Transverse colon (tissue), 4 donors: ENCODE results near the gene PSMD5. TPM values are rescaled to one million over a fixed set of nuclear protein-coding genes. Genes with fewer than 3 reads are reported as not detected.

ENCODE experiments used
- DNase-seq: peaks from one replicate; pipeline ENCODE4 v3.0.0-alpha.2; 2019
- H3K27ac ChIP-seq, 4 donors: fragments of 200-600 bp; sonication (generic); 2 replicates each; pipeline ENCODE4 v1.5.1; 2016 to 2018; ENCODE audit warnings: inconsistent platforms in 4 of 4
- H3K27me3 ChIP-seq: fragments of 200-600 bp; sonication (generic); 2 replicates; pipeline ENCODE4 v1.5.1; 2017; ENCODE audit warnings: inconsistent platforms
- H3K36me3 ChIP-seq, 4 donors: fragments of 200-600 bp; sonication (generic); 2 replicates each; pipeline ENCODE4 v1.5.1; 2017 to 2019; ENCODE audit warnings: inconsistent platforms in 4 of 4
- H3K4me1 ChIP-seq, 4 donors: fragments of 200-600 bp; sonication (generic); 2 replicates each; pipeline ENCODE4 v1.5.1; 2017 to 2020; ENCODE audit warnings: inconsistent platforms in 4 of 4
- H3K4me3 ChIP-seq, 4 donors: fragments of 200-600 bp; sonication (generic); 1 replicate in 1 of 4; 2 replicates in 3 of 4; pipeline versions ENCODE4 v1.5.1 to v1.6.1; 2017 to 2019; ENCODE audit warnings: inconsistent platforms in 4 of 4
- H3K9me3 ChIP-seq, 2 donors: fragments of 200-600 bp; sonication (generic); 2 replicates each; pipeline ENCODE4 v1.5.1; 2017 to 2019; ENCODE audit warnings: inconsistent platforms in 2 of 2
- EP300 ChIP-seq: sonication (generic); formaldehyde crosslinking; IDR thresholded peaks from one replicate; pipeline ENCODE4 v1.6.1; 2017; ENCODE audit warnings: antibody characterized with exemption, low read depth
- POLR2A ChIP-seq: fragments of 450-650 bp; IDR thresholded peaks from one replicate; pipeline ENCODE4 v1.6.1; 2016; ENCODE audit warnings: antibody characterized with exemption, mild to moderate bottlenecking, moderate library complexity
- POLR2AphosphoS5 ChIP-seq, 3 donors: sonication (generic); formaldehyde crosslinking; IDR thresholded peaks; one replicate each; pipeline ENCODE4 v1.6.1; 2016; ENCODE audit warnings: antibody characterized with exemption in 3 of 3
- WGBS, 2 donors: methylation state at CpG; one replicate each; pipeline ENCODE4 v1.1.5; 2018; ENCODE audit warnings: low coverage in 1 of 2; 5-methylcytosine and 5-hydroxymethylcytosine counted together
- in situ Hi-C, 4 donors: fragments of 200-750 bp; cut with MboI; loops; one replicate each; pipeline versions ENCODE4 v1.15.0 to v1.15.1; 2017; ENCODE audit warnings: low sequenced_read_pairs in 3 of 4, low pct_ligation_motif_present in 1 of 4, low pct_unique_long_range_greater_than_20kb in 1 of 4
- intact Hi-C: fragments of 100-400 bp; cut with DNase I; formaldehyde crosslinking; loops from one replicate; pipeline ENCODE4 v1.15.1; 2023; ENCODE audit warnings: low total_unique reads
- total RNA-seq, 4 donors: library from RNA; depleted of rRNA; stranded (reverse); fragments of >200 nt; gene quantifications; one replicate each; pipeline ENCODE4 v1.1.0, GENCODE V29; 2016
- TF ChIP-seq, protein P1 (sequence below), 5 experiments: fragments of 200-600 bp in 3 of 5; fragments of 450-650 bp in 2 of 5; sonication (generic) in 3 of 5; IDR thresholded peaks; 1 replicate in 2 of 5; 2 replicates in 3 of 5; pipeline ENCODE4 v1.5.1; 2016 to 2017; ENCODE audit warnings: antibody characterized with exemption in 5 of 5, inconsistent platforms in 3 of 5, mild to moderate bottlenecking in 2 of 5, moderate library complexity in 1 of 5

Gene PSMD5
- total RNA-seq, 4 donors from 2014 or later: 25.3 to 36.6 (median 28.7) TPM

DNA sequence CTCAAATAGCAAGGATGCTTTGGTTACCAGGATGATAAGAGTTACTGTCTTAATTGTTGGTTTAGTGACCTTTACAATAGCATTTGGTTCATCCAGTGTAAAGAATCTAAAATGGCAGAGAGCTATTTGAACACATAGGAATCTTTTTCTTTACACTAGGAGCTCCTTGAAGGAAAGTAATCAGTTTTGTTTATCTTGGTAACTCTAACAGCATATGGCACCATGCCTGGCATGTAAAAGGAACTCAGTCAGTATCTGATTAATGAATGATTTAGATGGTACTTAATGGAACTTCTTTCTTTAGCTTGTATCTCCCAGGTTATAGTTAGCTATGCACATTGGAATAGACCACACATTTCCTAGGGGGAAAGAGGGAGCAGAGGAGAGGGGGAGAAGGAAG is 9.9 kb downstream of the PSMD5 start:
- Histone ChIP-seq H3K4me3 (no peak overlapping the region), H3K9me3 (no peaks in the 10 kb centered on the region), H3K4me1 (no peaks in the 10 kb centered on the region), H3K27me3 (no peaks in the 10 kb centered on the region), H3K36me3 (peaks cover 0 to 37% (median 18%) of the 10 kb centered on the region in 4 donors), H3K27ac (no peak overlapping the region)
- TF ChIP-seq POLR2AphosphoS5 (IDR thresholded peaks at IDR 0.05) (no peak), POLR2A (no peak), EP300 (no peak)
- TF ChIP-seq, protein P1, sequence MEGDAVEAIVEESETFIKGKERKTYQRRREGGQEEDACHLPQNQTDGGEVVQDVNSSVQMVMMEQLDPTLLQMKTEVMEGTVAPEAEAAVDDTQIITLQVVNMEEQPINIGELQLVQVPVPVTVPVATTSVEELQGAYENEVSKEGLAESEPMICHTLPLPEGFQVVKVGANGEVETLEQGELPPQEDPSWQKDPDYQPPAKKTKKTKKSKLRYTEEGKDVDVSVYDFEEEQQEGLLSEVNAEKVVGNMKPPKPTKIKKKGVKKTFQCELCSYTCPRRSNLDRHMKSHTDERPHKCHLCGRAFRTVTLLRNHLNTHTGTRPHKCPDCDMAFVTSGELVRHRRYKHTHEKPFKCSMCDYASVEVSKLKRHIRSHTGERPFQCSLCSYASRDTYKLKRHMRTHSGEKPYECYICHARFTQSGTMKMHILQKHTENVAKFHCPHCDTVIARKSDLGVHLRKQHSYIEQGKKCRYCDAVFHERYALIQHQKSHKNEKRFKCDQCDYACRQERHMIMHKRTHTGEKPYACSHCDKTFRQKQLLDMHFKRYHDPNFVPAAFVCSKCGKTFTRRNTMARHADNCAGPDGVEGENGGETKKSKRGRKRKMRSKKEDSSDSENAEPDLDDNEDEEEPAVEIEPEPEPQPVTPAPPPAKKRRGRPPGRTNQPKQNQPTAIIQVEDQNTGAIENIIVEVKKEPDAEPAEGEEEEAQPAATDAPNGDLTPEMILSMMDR (IDR thresholded peaks at IDR 0.05): no peak
- DNase-seq: no peak
- in situ Hi-C loops (no loop called here), intact Hi-C loops (no loop called here)

DNA sequence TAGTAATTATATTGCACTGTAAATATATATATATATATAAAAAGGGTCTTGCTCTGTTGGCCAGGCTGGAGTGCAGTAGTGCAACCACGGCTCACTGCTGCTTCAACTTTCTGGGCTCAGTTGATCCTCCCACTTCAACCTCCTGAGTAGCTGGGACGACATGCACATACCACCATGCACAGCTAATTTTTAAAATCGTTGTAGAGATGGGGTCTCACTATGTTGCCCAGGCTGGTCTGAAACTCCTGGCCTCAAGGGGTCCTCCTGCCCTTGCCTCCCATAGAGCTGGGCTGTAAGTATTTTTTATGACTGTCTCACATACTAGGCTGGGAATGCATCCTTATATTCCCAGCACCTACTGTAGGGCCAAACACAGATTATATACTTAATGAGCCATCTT is 11.9 kb downstream of the PSMD5 start:
- in situ Hi-C loops: no loop called here

DNA sequence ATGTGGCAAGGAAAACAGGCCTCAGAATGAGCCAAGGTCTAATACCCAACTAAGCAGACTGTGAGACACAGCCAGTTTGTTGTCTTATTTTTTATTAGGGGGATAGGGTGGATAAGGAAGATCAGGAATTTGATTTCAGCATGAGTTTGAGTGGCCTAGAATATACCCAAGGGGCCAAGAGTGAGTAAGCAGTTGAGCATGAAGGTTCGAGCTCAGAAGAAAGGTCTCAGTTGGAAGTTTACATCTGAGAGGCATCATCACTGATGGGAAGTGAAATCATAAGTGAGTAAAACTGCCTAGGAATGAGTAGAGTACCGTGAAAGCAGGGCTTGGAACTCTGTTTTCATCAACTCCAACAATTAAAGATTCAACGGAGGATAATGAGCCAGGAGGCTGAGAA is 12.6 kb downstream of the PSMD5 start:
- intact Hi-C loops (no loop called here), in situ Hi-C loops (no loop called here)
- Histone ChIP-seq H3K27ac (no peak overlapping the region), H3K4me1 (no peaks in the 10 kb centered on the region), H3K27me3 (no peaks in the 10 kb centered on the region), H3K9me3 (peaks cover 0 to 3% of the 10 kb centered on the region in 2 donors), H3K4me3 (no peak overlapping the region), H3K36me3 (peaks cover 0 to 58% (median 27%) of the 10 kb centered on the region in 4 donors)
- TF ChIP-seq POLR2AphosphoS5 (IDR thresholded peaks at IDR 0.05) (no peak), POLR2A (no peak), EP300 (no peak)
- TF ChIP-seq, protein P1 (IDR thresholded peaks at IDR 0.05): no peak
- DNase-seq: no peak
- WGBS, 2 donors: 90 to 100% methylated on average over 2 to 3 of the region's 3 CpGs

More for the DNA sequence above, 11.9 kb downstream of the PSMD5 start:
- no peak overlapping the region for H3K4me3 ChIP-seq
- no peak for DNase-seq
- intact Hi-C loops: no loop called here
- H3K9me3 ChIP-seq: no peaks in the 10 kb centered on the region
- TF ChIP-seq, protein P1 (IDR thresholded peaks at IDR 0.05): no peak
- no peak for TF ChIP-seq POLR2AphosphoS5 (IDR thresholded peaks at IDR 0.05)
- H3K27me3 ChIP-seq: no peaks in the 10 kb centered on the region
- H3K27ac ChIP-seq: no peak overlapping the region
- WGBS, 2 donors: 98 to 100% methylated on average over 1 to 3 of the region's 3 CpGs
- H3K4me1 ChIP-seq: no peaks in the 10 kb centered on the region
- peaks cover 0 to 51% (median 23%) of the 10 kb centered on the region in 4 donors for H3K36me3 ChIP-seq

DNA sequence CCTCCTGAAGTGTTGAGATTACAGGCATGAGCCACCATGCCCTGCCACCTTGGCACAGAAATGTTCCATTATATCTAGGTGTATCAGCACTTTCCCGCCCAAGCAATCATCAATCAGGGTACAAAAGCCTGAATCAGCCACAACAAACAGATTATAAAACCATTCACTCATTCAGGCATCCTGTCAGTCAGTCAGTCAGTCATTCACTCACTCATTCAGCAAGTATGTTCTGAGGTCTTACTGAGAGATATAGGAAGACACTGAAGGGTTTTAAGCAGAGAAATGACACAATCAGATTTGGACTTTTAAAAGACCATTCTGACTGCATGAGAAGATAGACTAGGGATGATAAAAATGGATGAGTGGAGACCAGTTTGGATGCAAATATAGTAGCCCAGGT is 13.1 kb downstream of the PSMD5 start:
- intact Hi-C loops: no loop called here

More for the DNA sequence above, 13.1 kb downstream of the PSMD5 start:
- peaks cover 0 to 60% (median 27%) of the 10 kb centered on the region in 4 donors for H3K36me3 ChIP-seq
- in situ Hi-C loops: no loop called here
- WGBS, 2 donors: 82% methylated on average over 1 of the region's 1 CpG; no CpG with 5 or more reads in 1 of the 2 donors
- peaks cover 0 to 3% of the 10 kb centered on the region in 2 donors for H3K9me3 ChIP-seq
- DNase-seq: no peak
- TF ChIP-seq POLR2A: no peak
- TF ChIP-seq, protein P1 (IDR thresholded peaks at IDR 0.05): no peak
- no peak for TF ChIP-seq POLR2AphosphoS5 (IDR thresholded peaks at IDR 0.05)
- TF ChIP-seq EP300: no peak
- no peak overlapping the region for H3K27ac ChIP-seq
- H3K4me3 ChIP-seq: no peak overlapping the region
- no peaks in the 10 kb centered on the region for H3K4me1 ChIP-seq
- H3K27me3 ChIP-seq: no peaks in the 10 kb centered on the region
